GM21381 (cell line): ENCODE measurements around the gene FBP1.

Source experiments
- ATAC-seq: cut with Tn5 transposase; IDR thresholded peaks from one replicate; pipeline ENCODE4 v1.9.1; 2021; ENCODE audit warnings: mild to moderate bottlenecking, moderate library complexity; ENCODE audit not compliant: unreplicated experiment

The FBP1 gene

GRCh38 chr9:94639061-94639998, at the start of gene FBP1:
Gene FBP1 (minus strand): TSS chr9:94639518. CDS start chr9:94639310, 208 bp downstream.
- no peak for ATAC-seq

DNA sequence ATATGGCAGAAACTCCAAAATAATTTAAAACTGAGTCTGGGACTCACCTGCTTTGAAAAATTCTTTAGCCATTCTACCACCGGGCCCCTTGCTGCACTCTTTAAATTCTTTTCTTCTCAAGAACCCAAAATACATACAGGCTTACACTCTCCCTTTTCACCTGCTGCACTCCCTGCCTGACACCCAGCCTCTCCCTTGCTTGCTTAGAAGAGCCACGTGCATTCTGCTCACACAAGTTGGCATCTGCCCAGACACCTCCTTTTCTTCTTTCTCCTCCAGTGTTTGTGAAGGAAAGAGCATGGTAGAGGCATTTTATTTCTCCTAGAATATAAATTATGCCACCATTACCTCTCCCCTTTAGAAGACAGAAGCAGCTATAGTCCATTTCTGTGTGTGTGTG, 48.1 kb upstream of the FBP1 start:
- no peak for ATAC-seq

DNA sequence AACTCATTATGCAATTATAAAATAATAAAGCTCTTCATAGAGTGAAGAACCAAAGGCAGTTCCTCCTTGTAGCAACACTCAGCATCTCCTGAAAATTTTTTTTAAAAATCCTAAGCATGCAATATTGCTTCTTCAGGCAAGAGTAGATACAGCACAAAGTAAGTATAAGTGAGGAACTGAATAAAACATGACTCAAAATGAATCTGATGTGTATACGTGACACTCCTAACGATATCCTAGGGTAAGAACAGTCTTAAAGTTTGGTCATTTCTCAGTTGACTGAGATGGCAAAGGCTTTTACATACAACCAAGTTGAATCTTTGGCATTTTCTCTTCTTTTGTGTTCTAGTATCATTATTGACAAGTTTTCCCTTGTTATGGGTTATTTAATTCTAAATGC, 46.0 kb upstream of the FBP1 start:
- no peak for ATAC-seq

- ATAC-seq: no peak
These were observed 42.2 kb upstream of the FBP1 start for GRCh38 chr9:94681508-94681907.

DNA sequence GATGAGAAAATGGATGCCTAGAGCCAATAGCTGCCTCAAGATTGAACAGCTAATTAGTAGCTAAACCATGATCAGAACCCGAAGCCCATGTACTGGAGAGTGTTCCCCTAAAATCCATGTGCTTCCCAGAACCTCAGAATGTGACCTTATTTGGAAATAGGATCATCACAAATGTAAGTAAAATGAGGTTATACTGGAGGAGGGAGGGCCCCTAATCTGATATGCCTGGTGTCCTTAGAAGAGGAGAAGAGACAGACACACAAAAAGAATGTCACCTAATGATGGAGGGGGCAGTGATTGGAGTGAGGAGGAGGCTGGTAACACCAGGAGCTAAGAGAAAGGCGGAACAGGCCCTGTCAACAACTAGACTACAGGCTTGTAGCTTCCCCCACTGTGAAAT, 41.3 kb upstream of the FBP1 start:
- ATAC-seq: no peak

DNA sequence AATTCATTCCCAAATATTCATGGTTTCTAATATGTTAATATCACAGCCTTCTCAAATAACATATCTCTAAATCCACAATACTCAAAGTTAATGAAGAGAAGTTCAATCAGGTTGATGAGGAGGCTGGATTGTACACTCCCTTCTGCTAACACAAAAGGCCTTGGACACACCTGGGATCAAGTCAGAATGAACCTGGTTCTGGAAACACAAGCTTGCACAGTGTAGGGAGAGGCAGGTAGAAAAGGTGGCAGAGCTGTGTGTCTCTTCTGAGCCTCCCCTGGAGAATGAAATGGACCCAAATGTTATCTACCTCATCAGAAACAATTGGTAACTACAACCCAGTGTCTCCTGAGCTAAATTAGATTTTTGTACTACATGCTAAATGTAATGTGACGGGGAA, 40.7 kb upstream of the FBP1 start:
- ATAC-seq: no peak

GRCh38 chr9:94679587-94679986, 40.3 kb upstream of the FBP1 start:
- ATAC-seq: no peak

GRCh38 chr9:94677929-94678328, 38.6 kb upstream of the FBP1 start:
- no peak for ATAC-seq

DNA sequence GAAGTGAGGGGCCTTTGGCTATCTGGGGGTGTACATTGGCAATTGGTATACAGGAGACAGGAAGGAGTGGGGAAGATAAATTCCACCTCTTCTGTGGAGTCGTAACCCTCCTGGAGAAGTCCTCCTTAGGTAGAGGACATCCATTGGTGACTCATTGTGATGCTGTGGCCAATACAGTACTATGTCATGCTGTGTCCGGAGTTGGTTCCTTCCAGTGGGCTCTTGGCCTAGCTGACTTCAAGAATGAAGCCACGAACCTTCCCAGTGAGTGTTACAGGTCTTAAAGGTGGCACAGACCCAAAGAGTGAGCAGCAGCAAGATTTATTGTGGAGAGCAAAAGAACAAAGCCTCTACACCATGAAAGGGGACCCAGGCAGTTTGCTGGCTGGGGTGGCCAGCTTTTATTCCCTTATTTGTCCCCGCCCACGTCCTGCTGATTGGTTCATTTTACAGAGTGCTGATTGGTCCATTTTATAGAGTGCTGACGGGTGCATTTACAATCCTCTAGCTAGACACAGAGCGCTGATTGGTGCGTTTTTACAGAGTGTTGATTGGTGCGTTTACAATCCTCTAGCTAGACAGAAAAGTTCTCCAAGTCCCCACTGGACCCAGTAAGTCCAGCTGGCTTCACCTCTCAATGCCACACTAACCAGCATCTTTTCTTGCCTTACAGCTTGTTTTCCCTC, 37.3 kb upstream of the FBP1 start:
- no peak for ATAC-seq

GRCh38 chr9:94675008-94675881, 35.9 kb upstream of the FBP1 start:
- no peak for ATAC-seq

DNA sequence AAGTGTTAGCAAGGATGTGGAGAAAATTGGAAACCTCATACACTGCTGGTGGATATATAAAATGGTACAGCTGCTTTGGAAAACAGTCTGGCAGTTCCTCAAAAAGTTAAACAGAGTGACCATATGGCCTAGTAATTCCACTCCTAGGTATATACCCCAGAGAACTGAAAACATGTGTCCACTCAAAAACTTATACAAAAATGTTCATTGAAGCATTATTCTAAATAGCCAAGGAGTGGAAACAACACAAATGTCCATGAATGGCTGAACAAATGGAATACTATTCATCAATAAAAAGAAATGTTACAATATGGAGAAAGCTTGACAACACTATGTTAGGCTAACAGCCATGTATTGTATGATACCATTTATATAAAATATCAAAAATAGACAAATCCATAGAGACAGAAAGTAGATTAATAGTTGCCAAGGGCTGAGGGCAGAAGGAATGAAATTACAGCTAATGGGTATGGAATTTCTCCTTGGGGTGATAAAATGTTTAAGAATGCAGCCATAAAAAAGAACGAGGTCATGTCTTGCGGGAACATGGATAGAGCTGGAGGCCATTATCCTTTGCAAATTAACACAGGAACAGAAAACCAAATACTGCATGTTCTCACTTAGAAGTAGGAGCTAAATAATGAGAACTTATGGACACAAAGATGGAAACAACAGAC, 33.6 kb upstream of the FBP1 start:
- ATAC-seq: no peak

DNA sequence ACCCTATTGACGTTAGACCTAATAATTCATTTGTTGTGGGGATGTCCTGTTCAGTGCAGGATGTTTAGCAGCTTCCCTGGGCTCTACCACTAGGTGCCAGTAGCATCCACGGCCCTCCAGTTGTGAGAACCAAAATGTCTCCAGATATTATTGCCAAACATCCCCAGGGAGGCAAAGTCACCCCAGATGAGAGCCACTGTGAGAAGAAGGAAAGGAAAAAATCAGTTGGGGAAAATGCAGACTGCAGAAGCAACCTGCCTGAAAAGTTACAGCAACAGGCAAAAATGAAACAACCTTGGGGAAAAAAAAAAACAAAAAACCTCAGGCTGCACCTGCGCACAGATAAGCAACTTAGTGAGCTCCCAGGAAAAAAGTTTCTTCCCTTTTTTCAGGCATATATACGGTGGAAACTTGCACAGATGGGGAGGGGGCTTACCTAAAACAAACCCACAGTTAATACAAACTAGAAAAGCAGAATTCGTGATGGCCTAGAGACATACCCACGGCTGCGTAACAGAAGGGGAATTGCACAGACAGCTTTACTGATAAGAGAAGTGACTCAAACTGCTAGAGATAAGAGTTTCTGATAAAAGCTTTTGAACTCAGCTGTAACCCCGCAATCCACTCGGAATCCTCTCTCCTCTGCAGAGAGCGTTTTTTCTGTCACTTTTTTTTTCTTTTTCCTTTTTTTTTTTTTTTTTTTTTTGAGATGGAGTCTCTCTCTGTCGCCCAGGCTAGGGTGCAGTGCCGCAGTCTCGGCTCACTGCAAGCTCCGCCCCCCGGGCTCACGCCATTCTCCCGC, 29.8 kb upstream of the FBP1 start:
- peak; percentile 77 for ATAC-seq

GRCh38 chr9:94668418-94668927, 29.2 kb upstream of the FBP1 start:
- ATAC-seq: no peak

DNA sequence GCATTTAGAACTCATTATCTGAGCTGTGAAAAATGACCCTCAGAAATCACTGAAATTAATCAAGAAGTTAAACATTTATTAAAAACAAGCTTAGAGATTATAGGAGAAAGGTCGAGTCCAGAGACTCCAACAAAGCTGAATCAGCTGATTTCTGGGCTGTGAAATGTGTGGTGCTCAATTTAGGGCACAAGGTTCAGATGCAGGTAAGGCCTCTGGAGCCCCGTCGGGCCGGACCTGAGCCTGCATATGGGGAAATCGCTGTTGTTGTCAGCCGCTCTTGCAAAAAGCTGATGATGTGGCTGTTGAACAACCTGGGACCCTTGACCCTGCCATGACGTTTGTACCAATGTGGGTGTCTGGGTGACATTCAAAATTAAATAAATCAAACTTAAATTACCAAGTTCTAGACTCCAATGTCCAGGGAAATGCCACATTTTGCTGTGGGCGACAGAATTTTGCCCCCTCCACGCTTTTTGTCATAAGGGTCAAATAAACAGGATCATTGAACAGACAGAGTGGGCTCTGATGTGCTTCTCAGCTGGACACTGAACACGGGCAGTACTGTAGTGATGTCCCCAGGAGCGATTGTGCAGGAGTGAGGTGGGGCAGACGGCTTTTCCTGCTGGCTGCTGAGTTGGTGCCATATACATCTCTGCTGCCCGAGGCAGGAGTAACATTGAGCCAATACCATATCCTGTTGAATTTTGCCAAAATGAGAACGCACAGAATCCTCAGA, 27.2 kb upstream of the FBP1 start:
- ATAC-seq: no peak

DNA sequence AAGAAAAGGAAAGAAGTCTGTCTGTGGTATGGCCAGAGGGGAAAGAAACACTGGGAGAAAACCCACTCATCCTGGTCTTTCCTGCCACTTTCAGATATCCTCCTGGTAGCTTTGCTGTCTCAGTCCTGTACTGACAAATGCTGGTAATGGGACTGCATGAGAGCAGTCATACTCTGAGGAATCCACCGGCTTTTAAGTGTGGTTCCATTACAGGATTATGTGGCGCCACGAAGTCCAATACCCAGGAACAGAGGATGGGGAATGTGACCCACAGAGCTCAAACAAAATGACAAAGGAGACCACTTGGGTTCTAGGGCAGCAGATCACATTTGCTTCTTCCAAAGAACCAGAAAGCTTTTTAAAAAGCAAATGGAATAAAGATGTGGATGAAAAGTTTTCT, 26.3 kb upstream of the FBP1 start:
- no peak for ATAC-seq

GRCh38 chr9:94664801-94665200, 25.5 kb upstream of the FBP1 start:
- ATAC-seq: no peak

DNA sequence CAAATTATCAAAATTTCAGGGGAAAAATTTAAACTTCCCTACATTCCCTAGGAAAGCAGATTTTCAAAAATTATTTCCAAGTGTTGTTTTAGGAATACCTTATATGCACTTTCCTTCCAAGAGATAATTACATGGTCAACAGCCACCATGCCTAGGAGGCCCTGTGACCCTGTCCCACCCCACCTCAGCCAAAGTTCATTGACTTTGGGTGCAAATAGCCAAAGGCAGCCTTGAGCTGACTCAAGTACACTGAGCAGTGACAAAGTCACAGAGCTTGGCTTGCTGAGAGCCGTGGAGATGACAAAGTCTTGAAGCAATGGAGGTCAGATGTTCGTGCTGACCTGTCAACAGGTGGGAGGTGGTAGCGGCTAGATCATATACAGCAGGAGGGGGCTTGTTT, 24.3 kb upstream of the FBP1 start:
- ATAC-seq: no peak

- ATAC-seq: no peak
These were observed 23.8 kb upstream of the FBP1 start for GRCh38 chr9:94663140-94663539.
